ENCODE results near the gene NEK5.
"Not testable (repeated sequence)": the region's sequence is repeated elsewhere in the genome, so short reads cannot be mapped to it uniquely, and the experiment has no call there.

NEK5 gene

DNA sequence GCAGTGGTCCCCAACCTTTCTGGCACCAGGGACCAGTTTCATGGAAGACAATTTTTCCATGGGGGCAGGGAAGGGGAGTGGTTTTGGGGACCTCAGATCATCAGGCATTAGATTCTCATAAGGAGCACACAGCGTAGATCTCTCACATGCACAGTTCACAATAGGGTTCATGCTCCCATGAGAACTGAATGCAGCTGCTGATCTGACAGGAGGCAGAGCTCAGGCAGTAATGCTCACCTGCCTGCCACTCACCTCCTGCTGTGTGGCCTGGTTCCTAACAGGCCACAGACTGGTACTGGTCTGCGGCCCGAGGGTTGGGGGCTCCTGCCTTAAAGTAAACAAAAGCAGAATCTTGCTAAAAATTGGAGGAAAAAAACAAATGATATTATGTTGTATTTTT lies 67.8 kb downstream of the NEK5 start:
- DNase-seq = not testable (repeated sequence)

- no peak for DNase-seq
Observed at GRCh38 chr13:52053460-52053859, 75.4 kb downstream of the NEK5 start.

DNA sequence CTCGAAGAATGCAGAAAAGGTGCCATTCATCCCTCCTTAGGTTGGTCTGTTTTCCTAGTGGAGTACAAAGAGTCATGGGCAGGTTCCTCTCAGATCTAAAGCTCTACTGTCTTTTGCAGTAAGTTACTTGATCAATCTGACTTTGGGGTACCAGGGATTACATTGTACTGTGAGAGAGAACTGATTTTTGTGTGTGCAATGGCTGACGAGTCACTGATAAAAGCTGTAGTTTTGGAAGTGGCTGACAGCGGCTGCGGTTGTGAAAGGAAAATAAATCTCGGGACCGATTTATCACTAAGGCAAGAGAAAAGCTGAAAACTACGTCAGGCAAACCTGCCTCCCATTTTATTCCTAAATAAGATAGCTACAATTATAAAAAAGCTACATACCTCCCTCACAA lies 77.5 kb downstream of the NEK5 start:
- no peak for DNase-seq

DNA sequence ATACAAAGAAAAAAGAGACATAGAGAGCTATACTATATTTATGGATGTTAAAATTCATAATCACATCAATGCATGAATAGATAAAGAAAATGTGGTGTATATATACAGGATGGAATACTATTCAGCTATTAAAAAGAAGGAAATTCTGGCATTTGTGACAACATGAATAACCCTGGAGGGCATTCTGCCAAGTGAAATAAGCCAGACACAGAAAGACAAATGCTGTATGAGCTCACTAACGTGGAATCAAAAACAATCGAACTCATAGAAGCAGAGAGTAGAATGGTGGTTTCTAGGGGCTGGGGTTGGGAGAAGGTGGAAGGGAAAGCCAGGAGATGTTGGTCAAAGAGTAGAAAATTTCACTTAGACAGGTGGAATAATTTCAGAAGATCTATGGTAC lies 80.4 kb downstream of the NEK5 start:
- no peak for DNase-seq

- DNase-seq = no peak
Observed at GRCh38 chr13:52047463-52047862, 81.4 kb downstream of the NEK5 start.

GRCh38 chr13:52043675-52044074 lies 85.2 kb downstream of the NEK5 start:
- no peak for DNase-seq

- DNase-seq = no peak
Observed at GRCh38 chr13:52036037-52036436, 92.8 kb downstream of the NEK5 start.

DNA sequence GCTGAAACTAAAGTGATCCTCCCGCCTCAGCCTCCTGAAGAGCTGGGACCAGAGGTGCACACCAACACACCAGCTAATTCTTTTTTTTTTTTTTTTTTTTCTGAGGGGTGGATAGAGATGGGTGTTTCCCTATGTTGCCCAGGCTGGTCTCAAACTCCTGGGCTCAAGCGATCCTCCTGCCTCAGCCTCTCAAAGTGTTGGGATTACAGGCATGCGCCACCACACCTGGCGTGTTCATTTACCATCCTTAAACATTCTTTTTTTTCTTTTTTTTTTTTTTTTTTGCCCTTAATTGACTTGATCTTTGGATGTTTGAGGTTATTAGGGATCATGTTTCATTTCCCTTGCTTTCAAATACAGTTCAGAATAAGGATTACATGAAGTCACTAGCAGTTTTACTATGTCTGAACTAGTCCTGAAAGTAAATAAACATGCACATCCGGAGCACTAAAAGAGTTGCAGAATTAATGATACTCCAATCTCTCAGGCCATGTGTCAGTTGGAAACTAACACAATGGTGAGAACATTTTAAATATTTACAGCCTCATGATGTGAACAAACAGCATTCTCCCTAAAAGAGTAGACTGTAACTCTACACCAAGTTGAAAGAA lies 94.2 kb downstream of the NEK5 start:
- no peak for DNase-seq

DNA sequence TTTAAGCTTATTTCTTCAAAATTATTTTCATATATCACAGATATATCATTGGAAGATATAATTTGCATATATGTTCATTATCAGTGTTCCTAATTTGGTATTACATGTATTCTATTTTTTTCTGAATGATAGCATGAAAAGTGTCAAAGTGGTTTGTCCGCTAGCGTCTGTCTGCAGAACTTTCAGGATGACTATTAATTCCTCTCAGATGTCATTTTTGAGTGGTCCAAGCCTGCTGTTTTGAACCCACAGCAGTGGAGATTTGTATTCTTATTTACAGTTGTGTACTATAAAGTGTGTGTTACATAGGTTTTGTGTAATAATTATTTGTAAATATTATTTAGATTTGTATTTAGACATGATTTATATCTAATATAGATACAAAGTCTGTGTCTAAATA lies 95.8 kb downstream of the NEK5 start:
- DNase-seq = no peak

GRCh38 chr13:52030401-52030800 lies 98.5 kb downstream of the NEK5 start:
- DNase-seq = not testable (repeated sequence)

- DNase-seq = no peak
Observed at GRCh38 chr13:52029569-52029968, 99.3 kb downstream of the NEK5 start.

DNA sequence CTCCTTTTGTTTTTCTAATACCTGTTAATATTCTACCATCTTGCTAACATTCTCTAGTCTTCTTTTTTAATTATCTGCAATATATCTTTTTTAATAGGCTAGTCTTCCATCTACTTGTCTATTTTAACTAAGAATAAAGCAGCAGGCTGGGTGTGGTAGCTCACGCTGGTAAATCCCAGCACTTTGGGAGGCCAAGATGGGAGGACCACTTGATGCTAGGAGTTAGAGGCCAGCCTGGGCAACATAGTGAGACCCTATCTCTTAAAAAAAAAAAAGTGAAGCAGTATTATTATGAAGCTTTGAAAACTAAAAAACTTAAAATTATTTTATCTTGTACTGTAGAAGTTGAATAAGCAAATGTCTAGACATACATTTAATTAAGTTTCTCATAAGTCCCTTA lies 101.0 kb downstream of the NEK5 start:
- no peak for DNase-seq

GRCh38 chr13:52026246-52026626 lies 102.6 kb downstream of the NEK5 start:
- DNase-seq = no peak

DNA sequence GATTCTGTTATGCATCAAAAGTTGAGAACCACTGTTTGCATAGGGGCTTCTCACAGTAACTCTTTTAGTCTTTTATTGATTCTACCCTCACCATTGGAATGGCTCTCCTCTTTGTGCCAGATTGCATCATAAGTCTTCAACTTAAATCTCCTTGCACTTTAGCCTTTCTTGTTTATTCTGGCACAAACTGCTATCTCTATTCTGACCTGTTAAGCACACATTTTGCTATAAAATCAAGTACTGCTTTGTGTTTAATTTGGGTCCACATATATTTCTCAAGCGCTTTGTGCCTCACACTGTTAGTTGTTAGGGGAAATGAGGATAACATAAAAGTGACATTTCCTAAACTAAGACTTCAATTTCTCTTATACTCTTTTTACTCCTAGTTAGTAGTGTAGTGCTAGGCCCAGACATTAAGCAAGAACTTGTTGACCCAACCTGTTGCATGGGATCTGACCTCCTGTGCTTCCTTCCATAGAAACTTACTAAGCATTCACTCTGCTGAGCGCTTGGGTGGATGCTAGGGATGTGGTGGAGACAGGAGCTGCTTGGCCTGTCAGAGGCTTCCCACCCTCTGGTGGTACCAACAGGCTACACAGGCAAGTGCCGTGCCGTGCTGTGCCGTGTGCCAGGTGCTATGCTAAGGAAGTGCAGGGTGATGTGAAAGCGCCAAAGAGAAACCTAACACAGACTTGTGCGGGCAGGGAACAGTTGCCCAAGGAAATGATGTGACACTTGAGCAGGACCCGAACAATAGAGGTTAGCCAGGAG lies 103.2 kb downstream of the NEK5 start:
- no peak for DNase-seq

DNA sequence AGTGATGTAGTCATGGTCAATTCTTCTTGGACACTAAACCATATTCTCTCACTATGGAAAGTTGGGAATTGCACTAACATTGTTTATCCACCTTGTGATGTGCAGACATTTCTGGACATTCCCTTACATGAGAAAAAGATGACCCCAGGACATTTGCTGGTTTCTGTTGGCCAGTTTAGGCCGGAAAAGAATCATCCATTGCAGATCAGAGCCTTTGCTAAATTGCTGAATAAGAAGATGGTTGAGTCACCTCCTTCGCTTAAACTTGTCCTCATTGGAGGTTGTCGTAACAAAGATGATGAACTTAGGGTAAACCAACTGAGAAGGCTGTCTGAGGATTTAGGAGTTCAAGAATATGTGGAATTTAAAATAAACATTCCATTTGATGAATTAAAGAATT lies 104.4 kb downstream of the NEK5 start, which contains the start of gene UTP14C:
Gene UTP14C, plus strand, starts transcription at position 211 of the 400 bp plus-strand sequence. CDS start 4,114 bp downstream, outside the sequence.
- no peak for DNase-seq

GRCh38 chr13:52022356-52022755 lies 106.5 kb downstream of the NEK5 start:
- no peak for DNase-seq

DNA sequence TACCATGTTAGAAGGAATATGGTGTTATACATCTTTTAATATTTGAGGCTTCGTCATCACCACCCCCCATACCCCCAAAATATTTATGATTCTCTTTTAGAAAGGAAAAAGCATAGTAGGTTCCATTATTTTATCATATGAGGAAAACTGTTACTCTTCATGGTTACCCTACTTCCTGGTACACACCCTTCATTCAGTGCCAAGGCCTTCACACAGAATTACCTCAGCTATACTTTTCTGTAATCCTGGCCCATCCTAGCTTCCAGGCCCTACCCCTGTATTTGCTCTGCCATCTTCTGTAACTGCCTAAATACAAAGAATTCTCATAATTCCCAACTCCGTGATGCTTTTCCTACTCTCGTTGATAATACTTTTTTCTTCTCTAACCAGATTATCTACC lies 108.7 kb downstream of the NEK5 start:
- no peak for DNase-seq

GRCh38 chr13:52016296-52016695 lies 112.6 kb downstream of the NEK5 start:
- no peak for DNase-seq

GRCh38 chr13:52012512-52012836 lies 116.4 kb downstream of the NEK5 start:
- no peak for DNase-seq

GRCh38 chr13:52011632-52012511 lies 117.0 kb downstream of the NEK5 start, which contains the start of gene ALG11:
Gene ALG11, plus strand, starts transcription at chr13:52012398. Its CDS starts 21 bp downstream, at chr13:52012419.
- peak; percentile 91 for DNase-seq

- no peak for DNase-seq
Observed at GRCh38 chr13:52010890-52011631, 117.8 kb downstream of the NEK5 start, which contains the start of gene ATP7B. Gene ATP7B, minus strand, starts transcription at chr13:52011450. Its CDS starts 113 bp downstream, at chr13:52011337.

DNA sequence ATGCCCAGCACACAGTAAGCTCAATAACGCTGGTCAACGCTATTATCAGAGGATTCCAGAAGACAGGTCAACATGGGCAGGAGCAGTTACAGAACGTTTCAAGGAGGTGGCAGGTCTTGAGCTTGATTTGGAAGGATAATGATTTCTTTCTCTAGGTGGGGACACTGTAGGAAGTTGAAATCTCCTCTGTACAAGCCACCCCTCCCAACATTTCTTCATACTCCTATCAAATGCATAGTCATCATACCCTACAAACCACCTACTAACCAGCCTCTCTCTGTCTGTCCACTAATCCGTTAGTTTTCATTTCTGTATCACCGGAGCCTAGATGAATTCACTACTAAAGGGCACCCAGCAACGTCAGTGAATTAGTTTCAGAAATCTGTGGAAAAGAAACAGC lies 118.9 kb downstream of the NEK5 start:
- DNase-seq = no peak
